ENCODE results near the gene UROC1.

Gene UROC1

DNA sequence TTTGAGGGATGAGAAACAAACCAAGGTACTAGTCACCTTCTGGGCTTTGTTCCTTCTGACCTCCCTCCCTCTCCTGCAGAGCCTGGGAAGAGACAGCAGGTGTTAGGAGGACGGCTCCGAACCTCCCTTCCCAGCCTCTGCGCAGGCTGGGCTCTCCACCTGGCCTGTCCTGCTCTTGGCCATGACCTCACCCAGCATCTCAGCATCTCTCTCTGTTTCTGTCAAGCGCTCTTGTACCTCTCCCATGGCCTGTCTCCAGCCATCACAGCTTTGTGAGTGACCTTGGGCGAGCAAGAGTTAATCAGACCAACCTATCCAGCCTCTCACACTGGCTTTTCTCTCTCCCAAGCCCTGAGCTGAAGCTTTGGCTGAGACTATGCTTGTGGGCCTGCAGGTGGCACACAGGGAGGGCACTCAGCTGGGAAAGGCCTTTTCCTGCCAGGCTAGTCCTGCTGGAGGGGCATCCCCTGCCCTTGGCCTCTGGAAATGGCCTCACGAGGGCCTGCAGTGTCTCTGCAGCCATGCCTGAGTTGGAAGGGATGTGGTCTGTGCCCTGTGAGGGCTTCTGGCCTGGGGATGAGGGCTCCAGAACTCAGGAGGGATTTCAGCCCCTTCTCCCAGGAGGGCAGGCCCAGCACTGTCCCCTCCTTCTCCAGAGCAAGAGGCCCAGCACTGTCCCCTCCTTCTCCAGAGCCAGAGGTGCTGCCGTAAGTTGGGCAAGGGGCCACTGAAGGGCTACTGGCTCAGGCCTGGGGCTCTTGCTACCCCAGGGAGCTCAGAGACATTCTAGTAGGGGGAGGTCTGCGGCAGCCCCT, 8.5 kb upstream of the UROC1 start:
- Histone ChIP-seq H3K4me1 (peaks cover 5% of the 10 kb centered on the region), H3K4me3 (ENCODE audit: low read depth, low read length) (no peak overlapping the region)

DNA sequence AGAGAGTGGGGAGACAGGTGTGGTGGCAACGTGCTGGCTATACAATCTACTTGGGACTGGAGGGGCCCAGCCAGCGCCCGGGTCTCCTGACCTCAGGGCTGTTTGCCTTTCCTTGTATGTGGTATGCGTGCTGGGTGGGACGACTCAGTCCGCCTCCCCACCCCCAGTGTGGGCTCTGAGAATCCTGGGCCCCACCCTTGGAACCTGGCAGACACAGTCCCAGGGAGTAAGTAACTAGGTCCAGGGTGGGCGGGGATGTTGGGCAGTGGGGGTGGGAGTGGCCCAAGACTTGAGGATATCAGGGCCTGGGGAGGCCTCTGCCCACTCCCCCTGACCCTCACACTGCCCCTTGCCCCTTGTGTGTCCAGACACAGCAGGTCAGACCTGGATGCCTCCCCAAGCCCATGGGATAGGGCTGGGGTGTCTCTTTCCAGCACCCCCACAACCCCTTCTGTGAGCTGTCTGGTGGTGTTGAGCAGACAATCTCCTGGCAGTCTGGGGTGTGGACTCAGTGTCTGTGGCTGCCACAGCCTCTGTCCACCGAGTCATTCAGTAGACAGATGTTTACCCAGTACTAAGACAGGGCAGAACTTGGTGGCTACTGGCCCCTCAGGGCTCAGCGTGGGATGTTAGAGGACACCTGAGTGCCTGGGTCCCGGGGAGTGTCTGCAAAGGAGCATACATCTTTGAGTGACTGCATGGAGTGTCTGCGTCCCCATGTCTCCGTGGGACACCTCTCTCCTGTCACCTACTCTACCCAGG, 7.7 kb upstream of the UROC1 start:
- H3K9ac ChIP-seq: no peak overlapping the region
- H3K4me3 ChIP-seq (ENCODE audit: low read depth, low read length): no peak overlapping the region
- H3K9me3 ChIP-seq (ENCODE audit: control insufficient read depth, low read length): no peaks in the 10 kb centered on the region
- no peak overlapping the region for H3K4me2 ChIP-seq (ENCODE audit: low read length)
- H3K4me1 ChIP-seq: peaks cover 5% of the 10 kb centered on the region
- no peak overlapping the region for H3K27ac ChIP-seq
- H3K27me3 ChIP-seq (ENCODE audit: control insufficient read depth, insufficient read depth, low read length): peaks cover 3% of the 10 kb centered on the region
- H3K36me3 ChIP-seq (ENCODE audit: control insufficient read depth, insufficient read depth, low read length): no peaks in the 10 kb centered on the region
- TF ChIP-seq, protein P1, sequence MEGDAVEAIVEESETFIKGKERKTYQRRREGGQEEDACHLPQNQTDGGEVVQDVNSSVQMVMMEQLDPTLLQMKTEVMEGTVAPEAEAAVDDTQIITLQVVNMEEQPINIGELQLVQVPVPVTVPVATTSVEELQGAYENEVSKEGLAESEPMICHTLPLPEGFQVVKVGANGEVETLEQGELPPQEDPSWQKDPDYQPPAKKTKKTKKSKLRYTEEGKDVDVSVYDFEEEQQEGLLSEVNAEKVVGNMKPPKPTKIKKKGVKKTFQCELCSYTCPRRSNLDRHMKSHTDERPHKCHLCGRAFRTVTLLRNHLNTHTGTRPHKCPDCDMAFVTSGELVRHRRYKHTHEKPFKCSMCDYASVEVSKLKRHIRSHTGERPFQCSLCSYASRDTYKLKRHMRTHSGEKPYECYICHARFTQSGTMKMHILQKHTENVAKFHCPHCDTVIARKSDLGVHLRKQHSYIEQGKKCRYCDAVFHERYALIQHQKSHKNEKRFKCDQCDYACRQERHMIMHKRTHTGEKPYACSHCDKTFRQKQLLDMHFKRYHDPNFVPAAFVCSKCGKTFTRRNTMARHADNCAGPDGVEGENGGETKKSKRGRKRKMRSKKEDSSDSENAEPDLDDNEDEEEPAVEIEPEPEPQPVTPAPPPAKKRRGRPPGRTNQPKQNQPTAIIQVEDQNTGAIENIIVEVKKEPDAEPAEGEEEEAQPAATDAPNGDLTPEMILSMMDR (IDR thresholded peaks at IDR 0.05): no peak
- no peak overlapping the region for H2AFZ ChIP-seq
- H3K79me2 ChIP-seq: no peaks in the 10 kb centered on the region

More for the DNA sequence above, 8.5 kb upstream of the UROC1 start:
- Histone ChIP-seq H3K27me3 (ENCODE audit: control insufficient read depth, insufficient read depth, low read length) (peaks cover 3% of the 10 kb centered on the region), H3K79me2 (no peaks in the 10 kb centered on the region), H2AFZ (no peak overlapping the region), H3K36me3 (ENCODE audit: control insufficient read depth, insufficient read depth, low read length) (no peaks in the 10 kb centered on the region), H3K4me2 (ENCODE audit: low read length) (no peak overlapping the region), H3K9me3 (ENCODE audit: control insufficient read depth, low read length) (no peaks in the 10 kb centered on the region), H3K27ac (no peak overlapping the region), H3K9ac (no peak overlapping the region)
- TF ChIP-seq, protein P1 (IDR thresholded peaks at IDR 0.05): no peak

DNA sequence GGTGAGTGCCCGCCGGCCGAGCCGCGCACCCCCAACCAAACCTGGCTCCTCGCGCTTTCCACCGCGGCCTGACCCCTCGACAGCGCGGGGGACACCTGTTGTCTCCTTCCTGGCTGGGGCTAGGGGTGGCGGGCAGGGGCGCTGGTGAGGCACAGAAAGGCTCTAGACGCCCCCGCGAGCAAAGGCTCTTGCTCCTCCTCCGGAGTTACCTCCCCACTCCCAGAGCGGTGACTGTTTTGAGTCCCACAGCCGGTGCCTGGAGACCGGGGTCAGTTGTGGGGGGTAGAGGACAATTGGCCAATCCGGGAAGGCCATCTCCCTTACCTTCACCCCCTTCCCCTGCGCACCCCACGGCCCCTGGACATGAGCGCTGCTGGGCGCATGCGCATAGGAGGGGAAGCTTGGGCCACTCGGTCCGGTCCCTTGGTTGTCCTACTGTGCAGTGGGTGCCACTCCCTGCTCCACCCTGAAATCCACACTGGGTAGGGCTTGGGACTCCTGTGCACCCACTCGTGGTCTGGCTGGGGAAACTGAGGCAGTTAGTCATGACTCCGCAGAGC, 6.9 kb upstream of the UROC1 start:
- Histone ChIP-seq H3K9ac (no peak overlapping the region), H3K4me2 (ENCODE audit: low read length) (peak overlapping the region; percentile 74), H2AFZ (peak overlapping the region; percentile 2), H3K9me3 (ENCODE audit: control insufficient read depth, low read length) (no peaks in the 10 kb centered on the region), H3K27me3 (ENCODE audit: control insufficient read depth, insufficient read depth, low read length) (peaks cover 3% of the 10 kb centered on the region), H3K79me2 (no peaks in the 10 kb centered on the region), H3K4me3 (ENCODE audit: low read depth, low read length) (no peak overlapping the region), H3K36me3 (ENCODE audit: control insufficient read depth, insufficient read depth, low read length) (no peaks in the 10 kb centered on the region), H3K27ac (no peak overlapping the region), H3K4me1 (peaks cover 5% of the 10 kb centered on the region)
- TF ChIP-seq, protein P1 (IDR thresholded peaks at IDR 0.05): no peak

DNA sequence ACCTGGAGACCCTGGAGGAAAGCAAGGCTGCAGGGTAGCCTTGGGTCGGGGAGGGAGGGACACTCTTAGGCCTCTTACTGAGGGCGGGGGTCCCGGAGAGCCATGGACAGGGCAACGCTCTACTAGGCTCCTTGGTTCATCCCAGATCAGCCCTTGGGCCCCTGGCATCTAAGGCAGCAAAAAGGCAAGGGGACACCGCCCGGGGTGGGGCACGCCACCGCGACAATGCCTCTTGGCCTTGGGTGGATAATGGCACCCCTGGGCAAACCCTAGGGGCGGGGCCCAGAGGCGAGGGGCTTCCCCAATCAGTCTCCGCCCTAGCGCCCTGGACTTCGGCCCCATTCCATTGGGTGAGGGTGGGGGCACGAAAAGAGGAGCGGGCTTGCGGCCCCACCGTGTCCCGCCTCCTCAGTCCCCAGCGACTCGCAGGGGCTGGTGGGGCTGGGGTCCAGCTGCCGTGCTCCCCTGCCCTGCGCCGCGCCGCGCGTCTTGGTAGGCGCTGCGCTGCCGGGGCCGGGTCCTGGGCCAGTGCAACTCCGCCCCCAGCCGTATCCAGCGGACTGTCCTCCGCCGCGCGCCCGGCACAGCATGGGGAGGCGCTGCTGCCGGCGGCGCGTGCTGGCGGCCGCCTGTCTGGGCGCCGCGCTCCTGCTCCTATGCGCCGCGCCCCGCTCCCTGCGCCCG, 6.3 kb upstream of the UROC1 start, which contains the start of gene CHST13:
TSS of gene CHST13 (plus strand) at position 411 of the 684 bp plus-strand sequence. CDS start at position 589, 178 bp downstream.
- Histone ChIP-seq H3K4me2 (ENCODE audit: low read length) (peak within 1 kb of the TSS; percentile 74), H3K9me3 (ENCODE audit: control insufficient read depth, low read length) (no peaks in the 10 kb centered on the region), H3K79me2 (no peaks in the 10 kb centered on the region), H2AFZ (peak within 1 kb of the TSS; percentile 61), H3K4me3 (ENCODE audit: low read depth, low read length) (no peak within 1 kb of the TSS), H3K9ac (no peak within 1 kb of the TSS), H3K27me3 (ENCODE audit: control insufficient read depth, insufficient read depth, low read length) (peaks cover 3% of the 10 kb centered on the region), H3K36me3 (ENCODE audit: control insufficient read depth, insufficient read depth, low read length) (no peaks in the 10 kb centered on the region), H3K27ac (no peak within 1 kb of the TSS), H3K4me1 (peaks cover 5% of the 10 kb centered on the region)
- TF ChIP-seq, protein P1 (IDR thresholded peaks at IDR 0.05): no peak
